Measurements from ENCODE around the gene CPSF3.
A peak's percentile ranks its signal among the peaks of the same experiment; 100 is the strongest.
"Not testable (repeated sequence)": the region's sequence is repeated elsewhere in the genome, so short reads cannot be mapped to it uniquely, and the experiment has no call there.

CPSF3 gene

GRCh38 chr2:9493478-9493877, 70.0 kb downstream of the CPSF3 start:
- Mint-ChIP-seq H3K27ac (peak overlapping the region; percentile 53), H3K9me3 (no peaks in the 10 kb centered on the region), H3K4me1 (peaks cover 31% of the 10 kb centered on the region), H3K36me3 (peaks cover 15% of the 10 kb centered on the region), H3K4me3 (no peak overlapping the region), H3K27me3 (no peaks in the 10 kb centered on the region)

DNA sequence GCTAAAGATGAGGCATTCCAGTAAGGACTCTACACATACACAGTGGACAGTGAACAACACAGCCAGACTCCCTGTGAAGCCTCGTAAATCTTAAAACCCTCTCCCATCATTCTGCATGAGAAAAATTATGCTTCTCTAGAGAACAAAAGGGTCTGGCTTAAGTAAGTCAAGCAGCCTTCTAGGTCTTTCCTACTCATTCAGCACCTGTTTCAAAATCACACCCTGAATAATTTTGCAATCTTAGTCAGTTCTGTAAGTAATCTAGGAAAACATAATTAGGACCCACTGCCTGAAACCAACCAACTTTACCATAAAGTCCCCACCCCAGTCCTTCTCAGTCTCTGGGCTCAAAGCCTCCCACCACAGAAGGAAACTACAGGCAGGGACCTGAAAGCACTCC, 70.6 kb downstream of the CPSF3 start:
- Mint-ChIP-seq H3K9me3 (no peaks in the 10 kb centered on the region), H3K4me3 (no peak overlapping the region), H3K27me3 (no peaks in the 10 kb centered on the region), H3K36me3 (peaks cover 14% of the 10 kb centered on the region), H3K4me1 (peaks cover 25% of the 10 kb centered on the region), H3K27ac (peak overlapping the region; percentile 53)

GRCh38 chr2:9497017-9497416, 73.6 kb downstream of the CPSF3 start:
- Mint-ChIP-seq H3K27me3 (no peaks in the 10 kb centered on the region), H3K36me3 (peaks cover 23% of the 10 kb centered on the region), H3K9me3 (no peaks in the 10 kb centered on the region), H3K4me1 (peaks cover 24% of the 10 kb centered on the region), H3K27ac (peak overlapping the region; percentile 51), H3K4me3 (no peak overlapping the region)

GRCh38 chr2:9498210-9498609, 74.8 kb downstream of the CPSF3 start:
- peaks cover 20% of the 10 kb centered on the region for H3K4me1 Mint-ChIP-seq
- no peak overlapping the region for H3K27ac Mint-ChIP-seq
- H3K4me3 Mint-ChIP-seq: no peak overlapping the region
- no peaks in the 10 kb centered on the region for H3K27me3 Mint-ChIP-seq
- peaks cover 23% of the 10 kb centered on the region for H3K36me3 Mint-ChIP-seq
- H3K9me3 Mint-ChIP-seq: no peaks in the 10 kb centered on the region

- no peak overlapping the region for H3K27ac Mint-ChIP-seq
- H3K9me3 Mint-ChIP-seq: no peaks in the 10 kb centered on the region
- H3K4me3 Mint-ChIP-seq: no peak overlapping the region
- peaks cover 7% of the 10 kb centered on the region for H3K4me1 Mint-ChIP-seq
- peaks cover 25% of the 10 kb centered on the region for H3K36me3 Mint-ChIP-seq
- H3K27me3 Mint-ChIP-seq: no peaks in the 10 kb centered on the region
Observed at GRCh38 chr2:9508931-9509330, 85.5 kb downstream of the CPSF3 start.

- not testable (repeated sequence) for H3K4me1 Mint-ChIP-seq, H3K9me3 Mint-ChIP-seq, H3K4me3 Mint-ChIP-seq, H3K27me3 Mint-ChIP-seq, H3K27ac Mint-ChIP-seq
- H3K36me3 Mint-ChIP-seq: peaks cover 27% of the 10 kb centered on the region
Observed at GRCh38 chr2:9513946-9514345, 90.5 kb downstream of the CPSF3 start.

- H3K27ac Mint-ChIP-seq: peak overlapping the region; percentile 55
- H3K9me3 Mint-ChIP-seq: no peaks in the 10 kb centered on the region
- H3K36me3 Mint-ChIP-seq: peaks cover 30% of the 10 kb centered on the region
Observed at GRCh38 chr2:9517118-9517782, 93.8 kb downstream of the CPSF3 start.

GRCh38 chr2:9518163-9518562, 94.7 kb downstream of the CPSF3 start:
- H3K4me3 Mint-ChIP-seq: no peak overlapping the region
- H3K27me3 Mint-ChIP-seq: no peaks in the 10 kb centered on the region
- H3K27ac Mint-ChIP-seq: no peak overlapping the region
- no peaks in the 10 kb centered on the region for H3K4me1 Mint-ChIP-seq
- H3K9me3 Mint-ChIP-seq: no peaks in the 10 kb centered on the region
- peaks cover 33% of the 10 kb centered on the region for H3K36me3 Mint-ChIP-seq

More at GRCh38 chr2:9517118-9517782, 93.8 kb downstream of the CPSF3 start:
- no peaks in the 10 kb centered on the region for H3K27me3 Mint-ChIP-seq
- no peak overlapping the region for H3K4me3 Mint-ChIP-seq
- no peaks in the 10 kb centered on the region for H3K4me1 Mint-ChIP-seq

- H3K9me3 Mint-ChIP-seq: no peaks in the 10 kb centered on the region
- no peaks in the 10 kb centered on the region for H3K27me3 Mint-ChIP-seq
- no peak overlapping the region for H3K4me3 Mint-ChIP-seq
- peaks cover 32% of the 10 kb centered on the region for H3K36me3 Mint-ChIP-seq
- no peaks in the 10 kb centered on the region for H3K4me1 Mint-ChIP-seq
- H3K27ac Mint-ChIP-seq: no peak overlapping the region
Observed at GRCh38 chr2:9518780-9519179, 95.3 kb downstream of the CPSF3 start.

DNA sequence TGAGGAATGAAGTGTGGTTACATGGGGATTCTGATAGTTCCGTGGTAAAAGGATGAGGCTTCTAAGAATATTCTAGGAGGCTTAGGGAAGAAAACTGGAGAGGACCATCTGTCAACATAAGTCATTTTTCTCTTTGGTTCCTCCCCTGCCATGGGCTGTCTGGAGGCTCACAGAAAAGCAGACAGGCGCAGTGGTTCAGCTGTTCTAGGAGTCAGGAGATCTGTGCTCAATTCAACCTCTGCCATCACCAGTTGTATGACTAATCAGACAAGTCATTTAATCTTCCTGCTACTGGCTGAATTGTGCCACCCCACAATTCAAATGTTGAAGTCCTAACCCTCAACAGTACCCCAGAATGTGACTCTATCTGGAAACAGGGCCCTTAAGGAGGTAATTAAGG, 95.8 kb downstream of the CPSF3 start:
- Mint-ChIP-seq H3K4me3 (no peak overlapping the region), H3K27me3 (no peaks in the 10 kb centered on the region), H3K36me3 (peaks cover 30% of the 10 kb centered on the region), H3K27ac (peak overlapping the region; percentile 46), H3K9me3 (no peaks in the 10 kb centered on the region), H3K4me1 (no peaks in the 10 kb centered on the region)
